ENCODE results near the gene ARHGEF17.

ARHGEF17 gene

DNA sequence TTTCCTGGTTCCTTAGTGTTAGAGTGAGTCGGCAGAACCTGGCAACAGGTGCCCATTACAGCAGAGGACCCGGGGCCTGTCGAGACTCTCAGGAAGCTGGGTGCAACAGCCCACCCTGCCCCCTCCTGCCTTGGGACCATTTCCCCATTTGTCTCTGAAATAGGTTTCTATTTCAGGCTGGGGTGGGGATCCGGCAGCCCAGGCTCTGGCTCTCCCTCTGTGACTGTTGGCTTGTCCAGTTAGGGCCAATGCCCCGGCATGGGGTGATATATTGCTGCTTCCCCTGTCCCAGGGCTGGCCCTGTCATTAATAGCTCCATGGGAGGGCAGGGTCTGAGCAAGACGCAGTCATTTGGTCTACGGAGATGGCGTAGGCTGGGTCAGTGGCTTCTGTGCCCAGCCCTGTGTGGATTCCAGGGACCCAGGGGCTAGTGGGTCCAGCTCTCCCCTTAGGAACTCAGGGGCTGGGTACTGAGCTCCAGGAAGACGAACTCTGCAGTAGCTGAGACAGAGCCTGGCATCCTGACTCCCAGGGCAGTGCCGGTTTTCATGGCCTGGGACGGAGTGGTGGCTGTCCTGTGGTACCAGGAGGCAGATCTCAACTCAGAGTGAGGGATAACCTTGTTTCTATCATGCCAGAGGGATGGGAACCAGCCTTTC lies 33.2 kb upstream of the ARHGEF17 start:
- no peak for TF ChIP-seq TAF1 (IDR thresholded peaks at IDR 0.05; ENCODE audit: borderline replicate concordance, insufficient read depth, low read length)
- no peak for TF ChIP-seq POLR2AphosphoS5 (IDR thresholded peaks at IDR 0.05; ENCODE audit: low read depth, low read length)
- TF ChIP-seq, protein P1, sequence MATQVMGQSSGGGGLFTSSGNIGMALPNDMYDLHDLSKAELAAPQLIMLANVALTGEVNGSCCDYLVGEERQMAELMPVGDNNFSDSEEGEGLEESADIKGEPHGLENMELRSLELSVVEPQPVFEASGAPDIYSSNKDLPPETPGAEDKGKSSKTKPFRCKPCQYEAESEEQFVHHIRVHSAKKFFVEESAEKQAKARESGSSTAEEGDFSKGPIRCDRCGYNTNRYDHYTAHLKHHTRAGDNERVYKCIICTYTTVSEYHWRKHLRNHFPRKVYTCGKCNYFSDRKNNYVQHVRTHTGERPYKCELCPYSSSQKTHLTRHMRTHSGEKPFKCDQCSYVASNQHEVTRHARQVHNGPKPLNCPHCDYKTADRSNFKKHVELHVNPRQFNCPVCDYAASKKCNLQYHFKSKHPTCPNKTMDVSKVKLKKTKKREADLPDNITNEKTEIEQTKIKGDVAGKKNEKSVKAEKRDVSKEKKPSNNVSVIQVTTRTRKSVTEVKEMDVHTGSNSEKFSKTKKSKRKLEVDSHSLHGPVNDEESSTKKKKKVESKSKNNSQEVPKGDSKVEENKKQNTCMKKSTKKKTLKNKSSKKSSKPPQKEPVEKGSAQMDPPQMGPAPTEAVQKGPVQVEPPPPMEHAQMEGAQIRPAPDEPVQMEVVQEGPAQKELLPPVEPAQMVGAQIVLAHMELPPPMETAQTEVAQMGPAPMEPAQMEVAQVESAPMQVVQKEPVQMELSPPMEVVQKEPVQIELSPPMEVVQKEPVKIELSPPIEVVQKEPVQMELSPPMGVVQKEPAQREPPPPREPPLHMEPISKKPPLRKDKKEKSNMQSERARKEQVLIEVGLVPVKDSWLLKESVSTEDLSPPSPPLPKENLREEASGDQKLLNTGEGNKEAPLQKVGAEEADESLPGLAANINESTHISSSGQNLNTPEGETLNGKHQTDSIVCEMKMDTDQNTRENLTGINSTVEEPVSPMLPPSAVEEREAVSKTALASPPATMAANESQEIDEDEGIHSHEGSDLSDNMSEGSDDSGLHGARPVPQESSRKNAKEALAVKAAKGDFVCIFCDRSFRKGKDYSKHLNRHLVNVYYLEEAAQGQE (IDR thresholded peaks at IDR 0.05; ENCODE audit: insufficient read depth in 1 of 2, low read depth in 2 of 2, low read length in 2 of 2), result no peak
- TF ChIP-seq SIN3A (IDR thresholded peaks at IDR 0.05; ENCODE audit: borderline replicate concordance, insufficient read depth, low read length), result no peak
- no peak for TF ChIP-seq FOXP2 (optimal IDR thresholded peaks at IDR 0.05; ENCODE audit: borderline replicate concordance, extremely low read depth, extremely low read length, insufficient read depth)

DNA sequence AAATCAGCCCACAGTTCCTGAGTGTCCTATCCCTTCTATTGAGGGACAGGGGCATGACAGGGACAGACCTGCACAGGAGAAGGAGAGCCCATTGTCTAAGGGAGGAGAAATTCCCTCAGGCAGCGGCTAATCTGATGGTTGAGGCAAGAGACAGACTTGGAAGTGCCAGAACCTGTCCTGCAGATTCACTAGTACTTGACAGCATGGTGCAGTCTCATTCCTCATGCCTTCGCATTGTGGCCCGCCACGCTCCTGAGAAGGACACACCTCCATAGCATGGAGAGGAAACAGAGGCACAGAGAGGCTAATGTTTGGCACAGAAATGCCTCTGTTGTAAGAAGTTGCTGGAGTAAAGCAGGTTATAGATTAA lies 32.7 kb upstream of the ARHGEF17 start:
- TF ChIP-seq SIN3A (IDR thresholded peaks at IDR 0.05; ENCODE audit: borderline replicate concordance, insufficient read depth, low read length), result no peak
- TF ChIP-seq POLR2AphosphoS5 (IDR thresholded peaks at IDR 0.05; ENCODE audit: low read depth, low read length), result no peak
- TF ChIP-seq FOXP2 (optimal IDR thresholded peaks at IDR 0.05; ENCODE audit: borderline replicate concordance, extremely low read depth, extremely low read length, insufficient read depth), result no peak
- no peak for TF ChIP-seq TAF1 (IDR thresholded peaks at IDR 0.05; ENCODE audit: borderline replicate concordance, insufficient read depth, low read length)
- TF ChIP-seq, protein P1 (IDR thresholded peaks at IDR 0.05; ENCODE audit: insufficient read depth in 1 of 2, low read depth in 2 of 2, low read length in 2 of 2), result no peak

DNA sequence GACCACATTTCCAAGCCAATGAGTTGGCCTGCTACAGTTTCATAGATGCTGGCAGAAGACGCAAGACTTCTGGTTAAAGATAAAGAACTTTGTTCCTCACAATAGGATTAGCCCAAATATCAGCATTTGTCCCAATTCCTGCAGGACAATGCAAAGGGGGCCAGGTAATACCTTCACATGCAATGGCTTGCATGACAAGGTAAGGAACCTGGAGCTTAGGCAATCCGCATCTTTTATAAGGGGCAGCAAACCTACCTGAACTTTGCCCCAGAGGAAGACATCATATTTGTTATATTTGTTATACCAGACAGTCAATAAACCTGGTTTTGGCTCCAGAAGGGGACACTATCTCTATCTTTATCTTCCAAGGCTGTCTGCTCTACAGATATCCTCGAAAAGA lies 30.6 kb upstream of the ARHGEF17 start:
- TF ChIP-seq SIN3A (IDR thresholded peaks at IDR 0.05; ENCODE audit: borderline replicate concordance, insufficient read depth, low read length), result no peak
- TF ChIP-seq FOXP2 (optimal IDR thresholded peaks at IDR 0.05; ENCODE audit: borderline replicate concordance, extremely low read depth, extremely low read length, insufficient read depth), result no peak
- TF ChIP-seq POLR2AphosphoS5 (IDR thresholded peaks at IDR 0.05; ENCODE audit: low read depth, low read length), result no peak

DNA sequence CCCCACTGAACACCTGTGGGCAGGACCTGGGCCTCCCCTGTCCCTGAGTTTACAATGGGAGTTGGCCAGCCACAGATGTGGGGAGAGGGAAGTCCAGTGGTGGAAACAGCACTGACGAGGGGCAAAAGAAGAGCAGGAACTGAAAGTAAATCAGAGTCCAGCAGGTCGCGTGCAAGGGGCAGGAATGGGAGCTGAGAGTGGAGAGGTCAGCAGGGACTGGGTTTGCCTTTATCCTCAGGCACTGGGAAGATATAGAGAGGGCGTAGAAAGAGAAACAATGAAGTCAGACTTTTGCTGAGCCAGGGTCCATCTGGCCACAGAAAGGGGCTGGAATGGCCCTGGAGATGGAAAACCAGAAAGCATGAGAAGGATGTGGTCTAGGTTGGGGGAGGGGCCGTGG lies 27.4 kb upstream of the ARHGEF17 start:
- TF ChIP-seq, protein P1 (IDR thresholded peaks at IDR 0.05; ENCODE audit: insufficient read depth in 1 of 2, low read depth in 2 of 2, low read length in 2 of 2), result no peak
- no peak for TF ChIP-seq SIN3A (IDR thresholded peaks at IDR 0.05; ENCODE audit: borderline replicate concordance, insufficient read depth, low read length)
- no peak for TF ChIP-seq POLR2AphosphoS5 (IDR thresholded peaks at IDR 0.05; ENCODE audit: low read depth, low read length)
- no peak for TF ChIP-seq TAF1 (IDR thresholded peaks at IDR 0.05; ENCODE audit: borderline replicate concordance, insufficient read depth, low read length)
- no peak for TF ChIP-seq FOXP2 (optimal IDR thresholded peaks at IDR 0.05; ENCODE audit: borderline replicate concordance, extremely low read depth, extremely low read length, insufficient read depth)

DNA sequence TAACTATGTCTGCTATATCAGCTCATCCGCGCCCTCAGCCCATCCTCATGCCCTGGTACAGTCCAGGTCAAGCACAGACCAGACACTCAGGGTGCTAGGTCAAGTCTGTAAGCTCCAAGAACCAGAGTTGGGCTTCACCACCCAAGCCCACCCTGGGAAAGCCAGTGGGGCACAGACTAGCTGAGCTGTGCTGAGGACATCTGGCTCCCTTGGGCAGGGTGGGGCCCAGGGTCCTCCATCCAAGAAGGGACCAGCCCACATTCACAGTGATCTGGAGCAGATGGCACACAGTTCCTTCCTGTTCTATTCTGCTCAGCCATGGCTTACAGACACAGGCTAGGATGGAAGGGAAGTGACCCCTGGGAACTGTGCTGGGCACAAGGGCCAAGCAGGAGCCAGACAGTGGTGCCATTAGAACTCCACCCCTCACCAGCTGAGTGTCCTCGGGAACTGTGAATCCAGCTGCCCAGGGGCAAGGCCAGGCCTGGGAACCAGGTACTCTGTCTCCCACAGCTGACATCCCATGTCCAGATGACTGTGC lies 26.8 kb upstream of the ARHGEF17 start:
- TF ChIP-seq TAF1 (IDR thresholded peaks at IDR 0.05; ENCODE audit: borderline replicate concordance, insufficient read depth, low read length) (no peak), POLR2AphosphoS5 (IDR thresholded peaks at IDR 0.05; ENCODE audit: low read depth, low read length) (no peak), SIN3A (IDR thresholded peaks at IDR 0.05; ENCODE audit: borderline replicate concordance, insufficient read depth, low read length) (no peak), FOXP2 (optimal IDR thresholded peaks at IDR 0.05; ENCODE audit: borderline replicate concordance, extremely low read depth, extremely low read length, insufficient read depth) (no peak)
- TF ChIP-seq, protein P1 (IDR thresholded peaks at IDR 0.05; ENCODE audit: insufficient read depth in 1 of 2, low read depth in 2 of 2, low read length in 2 of 2), result no peak
